Inferior parietal cortex (tissue), 1 donor: Measurements from ENCODE around the gene MCOLN1.

Experiments
- DNase-seq: peaks from one replicate; pipeline ENCODE4 v3.0.0-alpha.2; 2016; ENCODE audit errors: extremely low spot score

The MCOLN1 gene

GRCh38 chr19:7522072-7522922 lies at the start of gene MCOLN1:
Gene MCOLN1, plus strand, starts transcription at chr19:7522624. Its CDS starts 127 bp downstream, at chr19:7522751.
- DNase-seq, result peak; percentile 98

GRCh38 chr19:7475665-7476064 lies 46.8 kb upstream of the MCOLN1 start:
- DNase-seq, result no peak

- no peak for DNase-seq
These were observed 46.2 kb upstream of the MCOLN1 start for GRCh38 chr19:7476241-7476640.

GRCh38 chr19:7476777-7477494 lies 45.5 kb upstream of the MCOLN1 start:
- DNase-seq, result no peak

- no peak for DNase-seq
These were observed 44.7 kb upstream of the MCOLN1 start for GRCh38 chr19:7477758-7478157.

- DNase-seq, result no peak
These were observed 44.1 kb upstream of the MCOLN1 start for GRCh38 chr19:7478173-7478842.

- DNase-seq, result no peak
These were observed 43.6 kb upstream of the MCOLN1 start for GRCh38 chr19:7478843-7479227.

- no peak for DNase-seq
These were observed 42.0 kb upstream of the MCOLN1 start for GRCh38 chr19:7480222-7480969.

GRCh38 chr19:7480970-7481255 lies 41.5 kb upstream of the MCOLN1 start:
- DNase-seq, result no peak

GRCh38 chr19:7482584-7483439 lies 39.6 kb upstream of the MCOLN1 start:
- no peak for DNase-seq

- no peak for DNase-seq
These were observed 38.7 kb upstream of the MCOLN1 start for GRCh38 chr19:7483720-7484201.

- DNase-seq, result no peak
These were observed 35.5 kb upstream of the MCOLN1 start for GRCh38 chr19:7486923-7487322.

GRCh38 chr19:7488736-7489353 lies 33.6 kb upstream of the MCOLN1 start, which contains the start of gene PEX11G:
Gene PEX11G, minus strand, starts transcription at chr19:7489035. Its CDS starts 25 bp downstream, at chr19:7489010.
- DNase-seq, result peak; percentile 90

GRCh38 chr19:7489609-7490044 lies 32.8 kb upstream of the MCOLN1 start:
- DNase-seq, result no peak

GRCh38 chr19:7492142-7492541 lies 30.3 kb upstream of the MCOLN1 start:
- no peak for DNase-seq

GRCh38 chr19:7492558-7492957 lies 29.9 kb upstream of the MCOLN1 start:
- DNase-seq, result no peak

GRCh38 chr19:7494416-7495098 lies 27.9 kb upstream of the MCOLN1 start:
- DNase-seq, result peak; percentile 82

GRCh38 chr19:7497292-7497691 lies 25.1 kb upstream of the MCOLN1 start:
- DNase-seq, result no peak

- DNase-seq, result peak; percentile 76
These were observed 21.5 kb upstream of the MCOLN1 start for GRCh38 chr19:7500811-7501450.
